Right forelimb (tissue), 1 donor: ENCODE data around the gene SPARCL1.
"Not testable (repeated sequence)": the region's sequence is repeated elsewhere in the genome, so short reads cannot be mapped to it uniquely, and the experiment has no call there.

Experiments used
- DNase-seq: peaks from one replicate; pipeline ENCODE4 v3.0.0-alpha.2; 2018

SPARCL1 gene

GRCh38 chr4:87529187-87529586, at the start of gene SPARCL1:
TSS of gene SPARCL1 (minus strand) at chr4:87529376. CDS start at chr4:87499574, 29,802 bp downstream.
- DNase-seq = peak; percentile 79

- no peak for DNase-seq
These were observed 46.8 kb upstream of the SPARCL1 start for GRCh38 chr4:87575983-87576382.

- no peak for DNase-seq
These were observed 46.2 kb upstream of the SPARCL1 start for GRCh38 chr4:87575408-87575807.

- DNase-seq = no peak
These were observed 45.8 kb upstream of the SPARCL1 start for GRCh38 chr4:87574996-87575395.

- not testable (repeated sequence) for DNase-seq
These were observed 45.2 kb upstream of the SPARCL1 start for GRCh38 chr4:87574376-87574775.

- no peak for DNase-seq
These were observed 41.2 kb upstream of the SPARCL1 start for GRCh38 chr4:87570290-87570805.

- DNase-seq = no peak
These were observed 38.0 kb upstream of the SPARCL1 start for GRCh38 chr4:87567191-87567590.

GRCh38 chr4:87566276-87566675, 37.1 kb upstream of the SPARCL1 start:
- no peak for DNase-seq

GRCh38 chr4:87565746-87566145, 36.6 kb upstream of the SPARCL1 start:
- DNase-seq = no peak

- no peak for DNase-seq
These were observed 31.6 kb upstream of the SPARCL1 start for GRCh38 chr4:87560802-87561201.

GRCh38 chr4:87559090-87559837, 30.1 kb upstream of the SPARCL1 start:
- peak; percentile 57 for DNase-seq

GRCh38 chr4:87557348-87557747, 28.2 kb upstream of the SPARCL1 start:
- DNase-seq = no peak

- DNase-seq = no peak
These were observed 26.8 kb upstream of the SPARCL1 start for GRCh38 chr4:87555773-87556619.

- DNase-seq = no peak
These were observed 24.0 kb upstream of the SPARCL1 start for GRCh38 chr4:87553182-87553581.

- no peak for DNase-seq
These were observed 22.2 kb upstream of the SPARCL1 start for GRCh38 chr4:87551361-87551760.

GRCh38 chr4:87547016-87547708, 18.0 kb upstream of the SPARCL1 start:
- DNase-seq = no peak

- no peak for DNase-seq
These were observed 15.9 kb upstream of the SPARCL1 start for GRCh38 chr4:87545052-87545451.

- DNase-seq = peak; percentile 50
These were observed 14.8 kb upstream of the SPARCL1 start for GRCh38 chr4:87543835-87544461.

- no peak for DNase-seq
These were observed 13.6 kb upstream of the SPARCL1 start for GRCh38 chr4:87542734-87543312.

- DNase-seq = no peak
These were observed 13.0 kb upstream of the SPARCL1 start for GRCh38 chr4:87541956-87542709.

- DNase-seq = no peak
These were observed 12.3 kb upstream of the SPARCL1 start for GRCh38 chr4:87541521-87541920.
